Measurements from ENCODE around the gene STK38L. TPM values are rescaled to one million over a fixed set of nuclear protein-coding genes. Genes with fewer than 3 reads are reported as not detected.

The STK38L gene
- polyA plus RNA-seq, 1 of the 3 experiments (the other 2 are of a cell fraction), result 4.7 TPM

DNA sequence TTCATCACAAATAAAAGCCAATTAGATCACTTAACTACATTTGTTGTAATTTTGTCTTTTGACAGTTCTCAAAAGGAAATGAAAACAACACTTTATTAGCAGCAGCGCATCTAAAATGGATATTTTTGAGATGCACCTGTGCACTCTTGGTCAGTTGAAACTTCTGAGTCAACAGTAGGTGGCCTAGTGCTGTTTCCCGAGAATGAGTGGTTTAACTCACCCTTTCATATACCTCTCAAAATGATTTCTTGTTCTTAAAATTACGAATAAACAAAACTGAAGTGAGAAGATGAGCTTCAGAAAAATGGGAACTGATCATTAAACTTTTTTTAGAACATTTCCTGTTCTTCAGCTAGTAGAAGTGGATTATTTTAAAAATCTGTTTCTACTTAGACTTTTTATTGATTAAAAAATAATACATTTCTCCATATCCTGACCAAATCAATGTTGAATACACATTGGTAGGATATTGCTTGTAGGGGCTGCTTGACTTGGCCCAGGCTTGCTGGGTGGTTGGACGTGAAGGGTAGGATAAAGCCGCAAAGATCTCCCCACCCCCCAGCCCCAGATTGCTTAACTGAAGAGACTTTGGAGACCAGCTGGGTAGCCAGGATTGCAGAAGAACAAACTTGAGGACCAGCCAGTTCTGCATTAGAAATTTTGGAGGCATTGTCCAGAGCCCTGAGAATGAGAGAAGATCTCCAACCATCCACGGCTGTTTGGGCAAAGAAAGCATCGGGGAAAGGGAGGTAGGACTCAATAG is 22.3 kb upstream of the STK38L start:
- Histone ChIP-seq H3K36me3 (replicated peaks in 1 of 2; ENCODE audit: control insufficient read depth in 1 of 2, insufficient read depth in 2 of 2, low read length in 1 of 2) (no peaks in the 10 kb centered on the region), H3K4me2 (no peak overlapping the region), H3F3A (replicated peaks; ENCODE audit: insufficient read depth) (no peaks in the 10 kb centered on the region), H4K20me1 (ENCODE audit: insufficient read depth) (no peaks in the 10 kb centered on the region), H3K9me2 (no peaks in the 10 kb centered on the region), H3K9me3 (no peaks in the 10 kb centered on the region), H3K27ac (ENCODE audit: low read depth in 2 of 2, low read length in 1 of 2) (no peak overlapping the region), H3K79me2 (ENCODE audit: insufficient read depth) (no peaks in the 10 kb centered on the region), H3K4me3 (ENCODE audit: low read depth in 2 of 2, low read length in 1 of 2) (no peak overlapping the region), H3K4me1 (ENCODE audit: control insufficient read depth in 1 of 2, insufficient read depth in 2 of 2, low read depth in 1 of 2, low read length in 1 of 2) (no peaks in the 10 kb centered on the region), H3K9ac (no peak overlapping the region), H3K27me3 (ENCODE audit: insufficient read depth) (no peaks in the 10 kb centered on the region), H2AFZ (ENCODE audit: low read depth) (no peak overlapping the region)
- ChIA-PET CTCF (interaction anchor here (0.7 kb wide), 1 partner anchor 9 kb away, joined by 3 read pairs; no protein-coding TSS in a partner anchor), POLR2A (no interaction called here)
- whole genome bisulfite sequencing (ENCODE audit: low lambda C conversion rate), result 93% methylated on average over 7 of the region's 7 CpGs
- TF ChIP-seq RFX5 (IDR thresholded peaks at IDR 0.05; ENCODE audit: low read length) (no peak), EZH2phosphoT487 (IDR thresholded peaks at IDR 0.05; ENCODE audit: borderline replicate concordance, low read depth) (no peak), SIN3A (IDR thresholded peaks at IDR 0.05; ENCODE audit: borderline replicate concordance, low read depth, low read length) (no peak), YY1 (IDR thresholded peaks at IDR 0.05; ENCODE audit: low read depth) (no peak), MEF2A (IDR thresholded peaks at IDR 0.05; ENCODE audit: borderline replicate concordance, low read depth) (no peak), TCF12 (IDR thresholded peaks at IDR 0.05) (no peak)
- TF ChIP-seq, protein P1, sequence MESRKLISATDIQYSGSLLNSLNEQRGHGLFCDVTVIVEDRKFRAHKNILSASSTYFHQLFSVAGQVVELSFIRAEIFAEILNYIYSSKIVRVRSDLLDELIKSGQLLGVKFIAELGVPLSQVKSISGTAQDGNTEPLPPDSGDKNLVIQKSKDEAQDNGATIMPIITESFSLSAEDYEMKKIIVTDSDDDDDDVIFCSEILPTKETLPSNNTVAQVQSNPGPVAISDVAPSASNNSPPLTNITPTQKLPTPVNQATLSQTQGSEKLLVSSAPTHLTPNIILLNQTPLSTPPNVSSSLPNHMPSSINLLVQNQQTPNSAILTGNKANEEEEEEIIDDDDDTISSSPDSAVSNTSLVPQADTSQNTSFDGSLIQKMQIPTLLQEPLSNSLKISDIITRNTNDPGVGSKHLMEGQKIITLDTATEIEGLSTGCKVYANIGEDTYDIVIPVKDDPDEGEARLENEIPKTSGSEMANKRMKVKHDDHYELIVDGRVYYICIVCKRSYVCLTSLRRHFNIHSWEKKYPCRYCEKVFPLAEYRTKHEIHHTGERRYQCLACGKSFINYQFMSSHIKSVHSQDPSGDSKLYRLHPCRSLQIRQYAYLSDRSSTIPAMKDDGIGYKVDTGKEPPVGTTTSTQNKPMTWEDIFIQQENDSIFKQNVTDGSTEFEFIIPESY (IDR thresholded peaks at IDR 0.05; ENCODE audit: borderline replicate concordance, low read depth), result no peak
- TF ChIP-seq, protein P2, sequence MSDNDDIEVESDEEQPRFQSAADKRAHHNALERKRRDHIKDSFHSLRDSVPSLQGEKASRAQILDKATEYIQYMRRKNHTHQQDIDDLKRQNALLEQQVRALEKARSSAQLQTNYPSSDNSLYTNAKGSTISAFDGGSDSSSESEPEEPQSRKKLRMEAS (IDR thresholded peaks at IDR 0.05; ENCODE audit: low read depth), result no peak
- TF ChIP-seq, protein P3, sequence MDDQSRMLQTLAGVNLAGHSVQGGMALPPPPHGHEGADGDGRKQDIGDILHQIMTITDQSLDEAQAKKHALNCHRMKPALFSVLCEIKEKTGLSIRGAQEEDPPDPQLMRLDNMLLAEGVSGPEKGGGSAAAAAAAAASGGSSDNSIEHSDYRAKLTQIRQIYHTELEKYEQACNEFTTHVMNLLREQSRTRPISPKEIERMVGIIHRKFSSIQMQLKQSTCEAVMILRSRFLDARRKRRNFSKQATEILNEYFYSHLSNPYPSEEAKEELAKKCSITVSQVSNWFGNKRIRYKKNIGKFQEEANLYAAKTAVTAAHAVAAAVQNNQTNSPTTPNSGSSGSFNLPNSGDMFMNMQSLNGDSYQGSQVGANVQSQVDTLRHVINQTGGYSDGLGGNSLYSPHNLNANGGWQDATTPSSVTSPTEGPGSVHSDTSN (IDR thresholded peaks at IDR 0.05), result no peak
- TF ChIP-seq, protein P4, sequence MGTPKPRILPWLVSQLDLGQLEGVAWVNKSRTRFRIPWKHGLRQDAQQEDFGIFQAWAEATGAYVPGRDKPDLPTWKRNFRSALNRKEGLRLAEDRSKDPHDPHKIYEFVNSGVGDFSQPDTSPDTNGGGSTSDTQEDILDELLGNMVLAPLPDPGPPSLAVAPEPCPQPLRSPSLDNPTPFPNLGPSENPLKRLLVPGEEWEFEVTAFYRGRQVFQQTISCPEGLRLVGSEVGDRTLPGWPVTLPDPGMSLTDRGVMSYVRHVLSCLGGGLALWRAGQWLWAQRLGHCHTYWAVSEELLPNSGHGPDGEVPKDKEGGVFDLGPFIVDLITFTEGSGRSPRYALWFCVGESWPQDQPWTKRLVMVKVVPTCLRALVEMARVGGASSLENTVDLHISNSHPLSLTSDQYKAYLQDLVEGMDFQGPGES (IDR thresholded peaks at IDR 0.05; ENCODE audit: low read depth, low read length), result no peak
- no peak for DNase-seq

DNA sequence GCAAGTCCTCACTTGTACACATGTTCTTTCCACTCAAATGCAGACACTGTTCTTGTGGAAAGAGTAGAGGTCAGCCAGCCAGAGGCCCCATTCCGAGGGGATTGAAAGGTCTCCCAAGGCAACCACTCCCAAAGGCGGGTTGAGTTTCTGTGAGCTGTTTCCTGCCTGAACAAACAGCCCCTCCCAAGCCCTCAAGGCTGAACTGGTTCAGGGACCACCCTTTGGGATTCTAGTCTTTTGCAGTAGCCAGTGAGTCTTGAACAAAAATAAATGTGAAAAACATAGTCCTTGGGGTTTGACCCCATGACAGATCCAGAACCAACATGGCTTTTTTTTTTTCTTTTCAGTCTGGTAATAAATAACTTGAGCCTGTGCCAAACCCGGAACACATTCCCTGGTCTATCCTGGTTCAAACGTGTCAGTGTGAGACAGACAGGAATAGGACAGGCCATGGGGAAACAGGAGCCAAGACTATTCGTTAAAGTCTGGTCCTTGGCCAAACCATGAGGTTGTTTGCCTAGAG is 17.6 kb upstream of the STK38L start:
- ChIA-PET POLR2A (no interaction called here), CTCF (no interaction called here)
- Histone ChIP-seq H3F3A (replicated peaks; ENCODE audit: insufficient read depth) (no peaks in the 10 kb centered on the region), H3K27me3 (ENCODE audit: insufficient read depth) (no peaks in the 10 kb centered on the region), H3K36me3 (replicated peaks in 1 of 2; ENCODE audit: control insufficient read depth in 1 of 2, insufficient read depth in 2 of 2, low read length in 1 of 2) (no peaks in the 10 kb centered on the region), H3K4me3 (ENCODE audit: low read depth in 2 of 2, low read length in 1 of 2) (no peak overlapping the region), H2AFZ (ENCODE audit: low read depth) (0 out of 2 replicates have a peak overlapping the region, but pooled peaks have one; percentile 6), H3K79me2 (ENCODE audit: insufficient read depth) (no peaks in the 10 kb centered on the region), H3K9me2 (no peaks in the 10 kb centered on the region), H3K9ac (no peak overlapping the region), H3K27ac (ENCODE audit: low read depth in 2 of 2, low read length in 1 of 2) (no peak overlapping the region), H3K4me2 (no peak overlapping the region), H3K4me1 (ENCODE audit: control insufficient read depth in 1 of 2, insufficient read depth in 2 of 2, low read depth in 1 of 2, low read length in 1 of 2) (no peaks in the 10 kb centered on the region), H3K9me3 (no peaks in the 10 kb centered on the region), H4K20me1 (ENCODE audit: insufficient read depth) (no peaks in the 10 kb centered on the region)
- no peak for DNase-seq
- 62% methylated on average over 5 of the region's 5 CpGs for WGBS (ENCODE audit: low lambda C conversion rate)
- TF ChIP-seq, protein P5, sequence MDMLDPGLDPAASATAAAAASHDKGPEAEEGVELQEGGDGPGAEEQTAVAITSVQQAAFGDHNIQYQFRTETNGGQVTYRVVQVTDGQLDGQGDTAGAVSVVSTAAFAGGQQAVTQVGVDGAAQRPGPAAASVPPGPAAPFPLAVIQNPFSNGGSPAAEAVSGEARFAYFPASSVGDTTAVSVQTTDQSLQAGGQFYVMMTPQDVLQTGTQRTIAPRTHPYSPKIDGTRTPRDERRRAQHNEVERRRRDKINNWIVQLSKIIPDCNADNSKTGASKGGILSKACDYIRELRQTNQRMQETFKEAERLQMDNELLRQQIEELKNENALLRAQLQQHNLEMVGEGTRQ (IDR thresholded peaks at IDR 0.05; ENCODE audit: borderline replicate concordance, low read depth, low read length), result no peak
- TF ChIP-seq NRF1 (IDR thresholded peaks at IDR 0.05; ENCODE audit: low read depth, low read length) (no peak), JUND (IDR thresholded peaks at IDR 0.05) (no peak), TEAD4 (IDR thresholded peaks at IDR 0.05; ENCODE audit: borderline replicate concordance, insufficient read depth) (no peak), FOXM1 (IDR thresholded peaks at IDR 0.05; ENCODE audit: low read depth) (no peak), RFX5 (IDR thresholded peaks at IDR 0.05; ENCODE audit: low read length) (no peak), MEF2A (IDR thresholded peaks at IDR 0.05; ENCODE audit: borderline replicate concordance, low read depth) (no peak), FOXJ3 (CRISPR knock-in tag; IDR thresholded peaks at IDR 0.05) (no peak), TCF12 (IDR thresholded peaks at IDR 0.05) (no peak), POLR2AphosphoS5 (IDR thresholded peaks at IDR 0.05; ENCODE audit: low read depth, low read length) (no peak), MXI1 (IDR thresholded peaks at IDR 0.05; ENCODE audit: low read depth, low read length) (no peak), EP300 (IDR thresholded peaks at IDR 0.05; ENCODE audit: borderline replicate concordance in 1 of 2, low read depth in 1 of 2, low read length in 1 of 2) (no peak)
- TF ChIP-seq, protein P2 (IDR thresholded peaks at IDR 0.05; ENCODE audit: low read depth), result no peak
- TF ChIP-seq, protein P3 (IDR thresholded peaks at IDR 0.05), result no peak
